Fibroblast of lung (primary cell): ENCODE measurements around the gene MLXIP. TPM values are rescaled to one million over a fixed set of nuclear protein-coding genes. Genes with fewer than 3 reads are reported as not detected.
A peak's percentile ranks its signal among the peaks of the same experiment; 100 is the strongest.

Experiments
- DNase-seq, 2 donors: peaks; one replicate each; pipeline versions ENCODE4 v3.0.0 to v3.0.0-alpha.2; 2010; ENCODE audit warnings: low read depth in 2 of 2
- H2AFZ ChIP-seq: 2 replicates; pipeline ENCODE4 v1.5.1; 2012; ENCODE audit warnings: low read length, control low read depth, inconsistent platforms
- H3K27ac ChIP-seq: 2 replicates; pipeline ENCODE4 v1.5.1; 2011; ENCODE audit warnings: low read length, control low read depth; ENCODE audit not compliant: insufficient read depth
- H3K27me3 ChIP-seq: 2 replicates; pipeline ENCODE4 v1.5.1; 2011; ENCODE audit warnings: mild to moderate bottlenecking, low read length; ENCODE audit not compliant: control insufficient read depth, insufficient read depth
- H3K36me3 ChIP-seq: 2 replicates; pipeline ENCODE4 v1.5.1; 2011; ENCODE audit warnings: low read length; ENCODE audit not compliant: control insufficient read depth, insufficient read depth
- H3K4me1 ChIP-seq: 2 replicates; pipeline ENCODE4 v1.5.1; 2011; ENCODE audit warnings: low read length; ENCODE audit not compliant: control insufficient read depth, insufficient read depth; ENCODE audit errors: extremely low read depth
- H3K4me2 ChIP-seq: 2 replicates; pipeline ENCODE4 v1.5.1; 2011; ENCODE audit warnings: low read length, control low read depth; ENCODE audit not compliant: insufficient read depth; ENCODE audit errors: extremely low read depth
- H3K4me3 ChIP-seq, 4 experiments: fragments of 200-600 bp in 1 of 4; sonication (generic) in 1 of 4; replicated peaks in 1 of 4; 2 replicates each; pipeline ENCODE4 v1.5.1; 2011 to 2016; ENCODE audit warnings: low read length in 4 of 4, low read depth in 3 of 4, mild to moderate bottlenecking in 3 of 4, control low read depth in 2 of 4, inconsistent platforms in 1 of 4, mixed read lengths in 1 of 4; ENCODE audit not compliant: insufficient read depth in 1 of 4; ENCODE audit errors: control extremely low read depth in 1 of 4
- H3K79me2 ChIP-seq: 2 replicates; pipeline ENCODE4 v1.5.1; 2012; ENCODE audit warnings: mild to moderate bottlenecking, low read length, inconsistent platforms; ENCODE audit not compliant: control insufficient read depth, insufficient read depth
- H3K9ac ChIP-seq: 2 replicates; pipeline ENCODE4 v1.5.1; 2011; ENCODE audit warnings: mild to moderate bottlenecking, low read length, control low read depth; ENCODE audit not compliant: insufficient read depth
- H3K9me3 ChIP-seq: 2 replicates; pipeline ENCODE4 v1.5.1; 2012; ENCODE audit warnings: low read depth, low read length; ENCODE audit not compliant: control insufficient read depth, insufficient read depth
- H4K20me1 ChIP-seq: 2 replicates; pipeline ENCODE4 v1.5.1; 2011; ENCODE audit warnings: low read length; ENCODE audit not compliant: control insufficient read depth, insufficient read depth; ENCODE audit errors: extremely low read depth
- CTCF ChIP-seq, 2 donors: IDR thresholded peaks in 1 of 2; conservative IDR thresholded peaks in 1 of 2; 1 replicate in 1 of 2; 2 replicates in 1 of 2; pipeline ENCODE4 v1.5.1; 2011 to 2012; ENCODE audit warnings: low read length in 2 of 2, control low read depth in 1 of 2, inconsistent platforms in 1 of 2, low read depth in 1 of 2, mild to moderate bottlenecking in 1 of 2
- EZH2 ChIP-seq: IDR thresholded peaks from 2 replicates; pipeline ENCODE4 v1.5.1; 2012; ENCODE audit warnings: low read length, control low read depth, mild to moderate bottlenecking; ENCODE audit errors: missing control alignments
- polyA plus RNA-seq, 2 donors: library from polyadenylated mRNA; depleted of rRNA in 1 of 2; stranded (reverse) in 1 of 2; unstranded in 1 of 2; fragments of >200 nt; gene quantifications; 2 replicates each; pipeline ENCODE4 v1.2.1, GENCODE V29; 2011 to 2012; ENCODE audit warnings: missing spikeins in 1 of 2
- total RNA-seq: library from RNA; depleted of rRNA; stranded (reverse); fragments of >200 nt; gene quantifications from 2 replicates; pipeline ENCODE4 v1.2.1, GENCODE V29; 2014

MLXIP gene
- total and polyA plus RNA-seq, 2 donors (not counting 1 experiment from before 2014, with no cell fraction given): 6.6 to 17.0 TPM

DNA sequence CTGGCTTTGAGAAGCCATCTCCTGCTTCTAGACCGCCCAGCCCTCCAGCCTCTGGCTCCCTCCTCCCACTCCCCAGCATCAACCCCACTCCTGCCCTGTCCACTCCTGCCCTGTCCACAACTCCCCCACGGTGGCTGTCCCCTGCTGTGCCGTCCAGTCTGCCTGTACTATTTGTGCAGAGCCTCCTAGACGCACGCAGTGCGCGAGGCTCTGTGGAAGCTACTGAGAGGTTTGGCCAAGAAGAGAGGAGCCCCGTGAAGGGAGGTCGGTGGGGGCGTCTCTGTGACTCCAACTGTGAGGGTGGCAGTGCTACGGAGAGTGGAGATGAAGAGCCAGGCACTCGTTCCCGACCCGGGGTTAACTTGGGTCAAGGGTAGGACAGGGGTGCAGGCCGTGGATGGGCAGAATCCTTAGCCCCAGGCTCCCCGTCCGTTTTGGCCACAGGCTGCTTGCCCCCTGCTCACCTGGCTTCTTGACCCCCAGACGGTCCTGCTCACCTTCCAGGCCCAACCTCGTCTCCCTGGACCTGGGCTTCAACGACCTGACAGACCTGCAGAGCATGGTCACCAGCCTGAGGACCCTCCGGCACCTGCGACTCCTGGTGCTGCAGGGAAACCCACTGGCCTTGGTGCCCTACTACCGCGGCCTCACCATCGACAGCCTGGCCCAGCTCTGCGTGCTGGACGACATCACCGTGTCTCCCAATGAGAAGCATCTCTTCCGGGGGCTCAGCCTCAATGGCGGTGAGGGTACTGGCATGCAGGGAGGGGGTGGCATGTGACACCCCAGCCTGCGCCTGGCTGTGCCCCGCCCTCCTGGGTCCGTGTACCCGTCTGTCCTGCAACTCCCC, 111.3 kb downstream of the MLXIP start:
- H3K36me3 ChIP-seq: no peaks in the 10 kb centered on the region
- no peaks in the 10 kb centered on the region for H3K27me3 ChIP-seq
- no peak overlapping the region for H3K4me3 ChIP-seq
- H3K4me2 ChIP-seq: no peak overlapping the region
- H3K79me2 ChIP-seq: no peaks in the 10 kb centered on the region
- H3K9ac ChIP-seq: no peak overlapping the region
- H4K20me1 ChIP-seq: no peaks in the 10 kb centered on the region
- H3K4me1 ChIP-seq: no peaks in the 10 kb centered on the region
- no peak for DNase-seq
- no peaks in the 10 kb centered on the region for H3K9me3 ChIP-seq
- H3K27ac ChIP-seq: no peak overlapping the region
- no peak overlapping the region for H2AFZ ChIP-seq
- TF ChIP-seq CTCF (conservative IDR thresholded peaks at IDR 0.05 in 1 of 2, IDR thresholded peaks at IDR 0.05 in 1 of 2; ENCODE audit: low read depth in 1 of 2, low read length in 2 of 2) (no peak), EZH2 (no peak)

DNA sequence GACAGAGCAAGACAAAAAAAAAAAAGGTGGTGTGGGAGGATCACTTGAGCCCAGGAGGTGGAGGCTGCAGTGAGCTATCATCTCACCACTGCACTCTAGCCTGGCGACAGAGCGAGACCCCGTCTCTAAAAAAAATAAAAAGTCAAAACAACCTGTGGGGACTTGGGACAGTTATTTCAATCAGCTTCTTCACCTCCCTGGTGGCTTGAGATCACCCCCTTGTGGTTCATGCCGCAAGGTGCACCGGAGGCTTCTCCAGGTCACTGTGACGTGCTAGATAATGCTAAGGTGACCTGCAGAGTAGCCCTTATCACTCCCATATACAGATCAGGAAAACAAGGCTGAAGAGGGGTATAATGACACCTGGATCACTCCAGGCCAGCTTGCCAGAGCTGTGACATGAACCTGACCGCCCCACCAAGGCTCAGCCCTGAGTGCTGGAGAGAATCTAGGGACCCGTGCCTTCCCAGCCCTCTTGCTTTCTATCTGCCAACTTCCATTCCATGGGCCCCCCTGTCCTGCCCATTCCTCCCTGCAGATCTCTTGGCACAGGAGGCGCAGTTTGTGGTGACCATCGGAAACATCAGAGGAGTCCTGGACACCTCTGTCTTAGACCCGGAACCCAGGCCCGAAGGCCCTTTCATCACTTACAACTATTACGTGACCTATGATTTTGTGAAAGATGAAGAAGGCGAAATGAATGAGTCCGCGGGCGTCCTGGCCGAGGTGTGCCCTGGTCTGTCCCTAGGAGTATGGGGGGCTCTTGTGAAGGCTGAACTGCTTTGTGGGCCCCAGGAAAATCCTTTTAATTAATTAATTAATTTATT, 112.5 kb downstream of the MLXIP start:
- Histone ChIP-seq H3K9me3 (no peaks in the 10 kb centered on the region), H3K27me3 (no peaks in the 10 kb centered on the region), H3K4me3 (no peak overlapping the region), H3K79me2 (no peaks in the 10 kb centered on the region), H3K27ac (no peak overlapping the region), H3K4me1 (no peaks in the 10 kb centered on the region), H4K20me1 (no peaks in the 10 kb centered on the region), H2AFZ (no peak overlapping the region), H3K36me3 (no peaks in the 10 kb centered on the region), H3K9ac (no peak overlapping the region), H3K4me2 (no peak overlapping the region)
- TF ChIP-seq CTCF (conservative IDR thresholded peaks at IDR 0.05 in 1 of 2, IDR thresholded peaks at IDR 0.05 in 1 of 2; ENCODE audit: low read depth in 1 of 2, low read length in 2 of 2) (peak; percentile 84 to 86), EZH2 (no peak)
- peak; percentile 40 to 61 for DNase-seq

DNA sequence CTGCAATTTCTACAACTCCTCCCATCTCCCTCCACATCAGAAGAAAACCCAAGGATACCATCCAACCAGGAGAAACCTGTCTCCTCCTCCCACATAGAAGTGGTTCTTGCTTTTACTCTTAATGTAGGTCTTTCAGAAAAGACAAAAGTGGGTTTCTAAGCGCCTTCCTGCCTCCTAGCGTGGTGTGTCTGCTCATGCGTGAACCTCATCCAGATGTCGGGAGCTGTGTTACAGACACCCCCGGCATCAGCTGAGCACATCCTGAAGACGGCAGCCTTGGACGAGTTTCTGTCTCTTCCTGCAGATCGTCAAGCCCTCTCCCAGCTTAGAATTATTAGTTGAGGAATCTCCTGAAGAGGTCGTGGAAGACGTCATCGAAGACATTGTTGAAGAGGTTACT, 113.9 kb downstream of the MLXIP start:
- Histone ChIP-seq H4K20me1 (no peaks in the 10 kb centered on the region), H3K9ac (no peak overlapping the region), H3K9me3 (no peaks in the 10 kb centered on the region), H3K36me3 (no peaks in the 10 kb centered on the region), H2AFZ (no peak overlapping the region), H3K79me2 (no peaks in the 10 kb centered on the region), H3K4me2 (no peak overlapping the region), H3K27me3 (no peaks in the 10 kb centered on the region), H3K4me3 (no peak overlapping the region), H3K27ac (no peak overlapping the region), H3K4me1 (no peaks in the 10 kb centered on the region)
- TF ChIP-seq CTCF (conservative IDR thresholded peaks at IDR 0.05 in 1 of 2, IDR thresholded peaks at IDR 0.05 in 1 of 2; ENCODE audit: low read depth in 1 of 2, low read length in 2 of 2): no peak
- TF ChIP-seq EZH2: no peak
- no peak for DNase-seq
